WTC11 (cell line): ENCODE results near the gene AVPR2.
A peak's percentile ranks its signal among the peaks of the same experiment; 100 is the strongest.

Experiments
- TF ChIP-seq, protein P1 (sequence below): fragments of 250-450 bp; sonication (Bioruptor Pico); IDR thresholded peaks from 2 replicates; pipeline ENCODE4 v1.9.0; 2021; ENCODE audit warnings: mild to moderate bottlenecking, borderline replicate concordance
- TF ChIP-seq, protein P2 (sequence below): sonication (generic); formaldehyde crosslinking; IDR thresholded peaks from 2 replicates; pipeline ENCODE4 v1.8.1; 2023; ENCODE audit warnings: mild to moderate bottlenecking, missing genetic modification reagents, moderate library complexity
- TF ChIP-seq, protein P3 (sequence below): fragments of 200-600 bp; IDR thresholded peaks from 2 replicates; pipeline ENCODE4 v1.8.0; 2022; ENCODE audit warnings: antibody characterized with exemption
- TF ChIP-seq, protein P4 (sequence below): sonication (generic); formaldehyde crosslinking; IDR thresholded peaks from 2 replicates; pipeline ENCODE4 v1.8.0; 2023; ENCODE audit warnings: mild to moderate bottlenecking, missing genetic modification reagents
- TF ChIP-seq, protein P5 (sequence below): sonication (generic); formaldehyde crosslinking; conservative IDR thresholded peaks from 2 replicates; pipeline ENCODE4 v1.8.1; 2022; ENCODE audit warnings: mild to moderate bottlenecking, missing genetic modification reagents

DNA sequence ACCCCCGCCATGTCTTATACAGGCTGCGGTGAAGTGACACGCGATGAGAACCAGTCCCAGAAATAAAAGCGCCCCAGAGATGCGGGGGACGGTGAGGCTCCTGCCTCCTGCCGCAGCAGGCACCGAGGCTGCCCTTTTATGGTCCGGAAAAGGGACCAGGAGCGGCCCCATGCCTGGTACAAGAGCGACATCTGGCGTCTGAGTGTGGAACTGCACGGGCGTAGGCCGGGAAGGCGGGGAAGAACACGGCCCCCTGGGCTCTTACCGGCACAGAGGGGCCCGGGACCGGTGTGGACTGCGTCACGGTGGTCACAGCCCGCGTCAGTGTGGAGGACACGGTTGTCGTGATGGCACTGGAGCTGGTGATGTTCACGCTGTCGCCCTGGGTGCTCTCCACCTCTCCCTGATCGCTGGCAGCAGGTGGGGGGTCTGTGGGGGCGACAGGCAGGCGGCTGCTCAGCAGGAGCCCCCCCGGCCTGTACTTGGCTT, 48.9 kb downstream of the AVPR2 start:
- TF ChIP-seq, protein P1, sequence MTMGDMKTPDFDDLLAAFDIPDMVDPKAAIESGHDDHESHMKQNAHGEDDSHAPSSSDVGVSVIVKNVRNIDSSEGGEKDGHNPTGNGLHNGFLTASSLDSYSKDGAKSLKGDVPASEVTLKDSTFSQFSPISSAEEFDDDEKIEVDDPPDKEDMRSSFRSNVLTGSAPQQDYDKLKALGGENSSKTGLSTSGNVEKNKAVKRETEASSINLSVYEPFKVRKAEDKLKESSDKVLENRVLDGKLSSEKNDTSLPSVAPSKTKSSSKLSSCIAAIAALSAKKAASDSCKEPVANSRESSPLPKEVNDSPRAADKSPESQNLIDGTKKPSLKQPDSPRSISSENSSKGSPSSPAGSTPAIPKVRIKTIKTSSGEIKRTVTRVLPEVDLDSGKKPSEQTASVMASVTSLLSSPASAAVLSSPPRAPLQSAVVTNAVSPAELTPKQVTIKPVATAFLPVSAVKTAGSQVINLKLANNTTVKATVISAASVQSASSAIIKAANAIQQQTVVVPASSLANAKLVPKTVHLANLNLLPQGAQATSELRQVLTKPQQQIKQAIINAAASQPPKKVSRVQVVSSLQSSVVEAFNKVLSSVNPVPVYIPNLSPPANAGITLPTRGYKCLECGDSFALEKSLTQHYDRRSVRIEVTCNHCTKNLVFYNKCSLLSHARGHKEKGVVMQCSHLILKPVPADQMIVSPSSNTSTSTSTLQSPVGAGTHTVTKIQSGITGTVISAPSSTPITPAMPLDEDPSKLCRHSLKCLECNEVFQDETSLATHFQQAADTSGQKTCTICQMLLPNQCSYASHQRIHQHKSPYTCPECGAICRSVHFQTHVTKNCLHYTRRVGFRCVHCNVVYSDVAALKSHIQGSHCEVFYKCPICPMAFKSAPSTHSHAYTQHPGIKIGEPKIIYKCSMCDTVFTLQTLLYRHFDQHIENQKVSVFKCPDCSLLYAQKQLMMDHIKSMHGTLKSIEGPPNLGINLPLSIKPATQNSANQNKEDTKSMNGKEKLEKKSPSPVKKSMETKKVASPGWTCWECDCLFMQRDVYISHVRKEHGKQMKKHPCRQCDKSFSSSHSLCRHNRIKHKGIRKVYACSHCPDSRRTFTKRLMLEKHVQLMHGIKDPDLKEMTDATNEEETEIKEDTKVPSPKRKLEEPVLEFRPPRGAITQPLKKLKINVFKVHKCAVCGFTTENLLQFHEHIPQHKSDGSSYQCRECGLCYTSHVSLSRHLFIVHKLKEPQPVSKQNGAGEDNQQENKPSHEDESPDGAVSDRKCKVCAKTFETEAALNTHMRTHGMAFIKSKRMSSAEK (CRISPR knock-in tag), result no peak
- TF ChIP-seq, protein P2, sequence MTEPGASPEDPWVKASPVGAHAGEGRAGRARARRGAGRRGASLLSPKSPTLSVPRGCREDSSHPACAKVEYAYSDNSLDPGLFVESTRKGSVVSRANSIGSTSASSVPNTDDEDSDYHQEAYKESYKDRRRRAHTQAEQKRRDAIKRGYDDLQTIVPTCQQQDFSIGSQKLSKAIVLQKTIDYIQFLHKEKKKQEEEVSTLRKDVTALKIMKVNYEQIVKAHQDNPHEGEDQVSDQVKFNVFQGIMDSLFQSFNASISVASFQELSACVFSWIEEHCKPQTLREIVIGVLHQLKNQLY, result no peak
- TF ChIP-seq, protein P3, sequence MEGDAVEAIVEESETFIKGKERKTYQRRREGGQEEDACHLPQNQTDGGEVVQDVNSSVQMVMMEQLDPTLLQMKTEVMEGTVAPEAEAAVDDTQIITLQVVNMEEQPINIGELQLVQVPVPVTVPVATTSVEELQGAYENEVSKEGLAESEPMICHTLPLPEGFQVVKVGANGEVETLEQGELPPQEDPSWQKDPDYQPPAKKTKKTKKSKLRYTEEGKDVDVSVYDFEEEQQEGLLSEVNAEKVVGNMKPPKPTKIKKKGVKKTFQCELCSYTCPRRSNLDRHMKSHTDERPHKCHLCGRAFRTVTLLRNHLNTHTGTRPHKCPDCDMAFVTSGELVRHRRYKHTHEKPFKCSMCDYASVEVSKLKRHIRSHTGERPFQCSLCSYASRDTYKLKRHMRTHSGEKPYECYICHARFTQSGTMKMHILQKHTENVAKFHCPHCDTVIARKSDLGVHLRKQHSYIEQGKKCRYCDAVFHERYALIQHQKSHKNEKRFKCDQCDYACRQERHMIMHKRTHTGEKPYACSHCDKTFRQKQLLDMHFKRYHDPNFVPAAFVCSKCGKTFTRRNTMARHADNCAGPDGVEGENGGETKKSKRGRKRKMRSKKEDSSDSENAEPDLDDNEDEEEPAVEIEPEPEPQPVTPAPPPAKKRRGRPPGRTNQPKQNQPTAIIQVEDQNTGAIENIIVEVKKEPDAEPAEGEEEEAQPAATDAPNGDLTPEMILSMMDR, result peak; percentile 97
- TF ChIP-seq, protein P4, sequence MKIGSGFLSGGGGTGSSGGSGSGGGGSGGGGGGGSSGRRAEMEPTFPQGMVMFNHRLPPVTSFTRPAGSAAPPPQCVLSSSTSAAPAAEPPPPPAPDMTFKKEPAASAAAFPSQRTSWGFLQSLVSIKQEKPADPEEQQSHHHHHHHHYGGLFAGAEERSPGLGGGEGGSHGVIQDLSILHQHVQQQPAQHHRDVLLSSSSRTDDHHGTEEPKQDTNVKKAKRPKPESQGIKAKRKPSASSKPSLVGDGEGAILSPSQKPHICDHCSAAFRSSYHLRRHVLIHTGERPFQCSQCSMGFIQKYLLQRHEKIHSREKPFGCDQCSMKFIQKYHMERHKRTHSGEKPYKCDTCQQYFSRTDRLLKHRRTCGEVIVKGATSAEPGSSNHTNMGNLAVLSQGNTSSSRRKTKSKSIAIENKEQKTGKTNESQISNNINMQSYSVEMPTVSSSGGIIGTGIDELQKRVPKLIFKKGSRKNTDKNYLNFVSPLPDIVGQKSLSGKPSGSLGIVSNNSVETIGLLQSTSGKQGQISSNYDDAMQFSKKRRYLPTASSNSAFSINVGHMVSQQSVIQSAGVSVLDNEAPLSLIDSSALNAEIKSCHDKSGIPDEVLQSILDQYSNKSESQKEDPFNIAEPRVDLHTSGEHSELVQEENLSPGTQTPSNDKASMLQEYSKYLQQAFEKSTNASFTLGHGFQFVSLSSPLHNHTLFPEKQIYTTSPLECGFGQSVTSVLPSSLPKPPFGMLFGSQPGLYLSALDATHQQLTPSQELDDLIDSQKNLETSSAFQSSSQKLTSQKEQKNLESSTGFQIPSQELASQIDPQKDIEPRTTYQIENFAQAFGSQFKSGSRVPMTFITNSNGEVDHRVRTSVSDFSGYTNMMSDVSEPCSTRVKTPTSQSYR, result no peak
- TF ChIP-seq, protein P5, sequence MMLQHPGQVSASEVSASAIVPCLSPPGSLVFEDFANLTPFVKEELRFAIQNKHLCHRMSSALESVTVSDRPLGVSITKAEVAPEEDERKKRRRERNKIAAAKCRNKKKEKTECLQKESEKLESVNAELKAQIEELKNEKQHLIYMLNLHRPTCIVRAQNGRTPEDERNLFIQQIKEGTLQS (CRISPR knock-in tag), result no peak
